HUES48 (cell line): ENCODE results near the gene TAOK3.

Experiments
- H3K27ac ChIP-seq: one replicate; pipeline ENCODE4 v1.7.0; 2013; ENCODE audit warnings: low read depth, low read length, inconsistent platforms
- H3K27me3 ChIP-seq: 2 replicates; pipeline ENCODE4 v1.6.1; 2013; ENCODE audit warnings: mild to moderate bottlenecking, low read length; ENCODE audit not compliant: control insufficient read depth, insufficient read depth
- H3K36me3 ChIP-seq: 2 replicates; pipeline ENCODE4 v1.6.1; 2013; ENCODE audit warnings: low read length; ENCODE audit not compliant: control insufficient read depth, insufficient read depth
- H3K4me1 ChIP-seq: 2 replicates; pipeline ENCODE4 v1.6.1; 2013; ENCODE audit warnings: mild to moderate bottlenecking, low read length; ENCODE audit not compliant: control insufficient read depth, insufficient read depth
- H3K4me3 ChIP-seq: 2 replicates; pipeline ENCODE4 v1.5.1; 2013; ENCODE audit warnings: mild to moderate bottlenecking, low read depth, low read length
- H3K9ac ChIP-seq: 2 replicates; pipeline ENCODE4 v1.6.1; 2013; ENCODE audit warnings: mild to moderate bottlenecking, low read depth, low read length, moderate library complexity
- H3K9me3 ChIP-seq: 2 replicates; pipeline ENCODE4 v1.6.1; 2013; ENCODE audit warnings: low read length; ENCODE audit not compliant: control insufficient read depth, insufficient read depth

TAOK3 gene

GRCh38 chr12:118193958-118194357, 178.7 kb downstream of the TAOK3 start:
- H3K9ac ChIP-seq = no peak overlapping the region
- no peak overlapping the region for H3K27ac ChIP-seq
- H3K4me3 ChIP-seq = no peak overlapping the region
- no peaks in the 10 kb centered on the region for H3K36me3 ChIP-seq
- H3K4me1 ChIP-seq = peaks cover 18% of the 10 kb centered on the region
- no peaks in the 10 kb centered on the region for H3K9me3 ChIP-seq
- H3K27me3 ChIP-seq = no peaks in the 10 kb centered on the region

- Histone ChIP-seq H3K36me3 (no peaks in the 10 kb centered on the region), H3K9me3 (no peaks in the 10 kb centered on the region), H3K4me3 (no peak overlapping the region), H3K9ac (no peak overlapping the region), H3K27ac (no peak overlapping the region), H3K27me3 (no peaks in the 10 kb centered on the region), H3K4me1 (peaks cover 22% of the 10 kb centered on the region)
These were observed 179.2 kb downstream of the TAOK3 start for GRCh38 chr12:118193477-118193876.

- H3K36me3 ChIP-seq = no peaks in the 10 kb centered on the region
- H3K4me1 ChIP-seq = peaks cover 22% of the 10 kb centered on the region
- no peaks in the 10 kb centered on the region for H3K9me3 ChIP-seq
- H3K27ac ChIP-seq = peak overlapping the region; percentile 70
- no peaks in the 10 kb centered on the region for H3K27me3 ChIP-seq
- H3K9ac ChIP-seq = no peak overlapping the region
- H3K4me3 ChIP-seq = peak overlapping the region; percentile 45; the same call in 1 of the 2 replicates
These were observed 182.4 kb downstream of the TAOK3 start for GRCh38 chr12:118190266-118190665.

- Histone ChIP-seq H3K27ac (peak overlapping the region; percentile 70), H3K36me3 (no peaks in the 10 kb centered on the region), H3K9ac (peak overlapping the region; percentile 30), H3K27me3 (no peaks in the 10 kb centered on the region), H3K4me3 (peak overlapping the region; percentile 45), H3K9me3 (no peaks in the 10 kb centered on the region), H3K4me1 (peaks cover 22% of the 10 kb centered on the region)
These were observed 182.9 kb downstream of the TAOK3 start for GRCh38 chr12:118189741-118190191.

- no peaks in the 10 kb centered on the region for H3K9me3 ChIP-seq
- no peak overlapping the region for H3K9ac ChIP-seq
- H3K4me1 ChIP-seq = peaks cover 22% of the 10 kb centered on the region
- no peak overlapping the region for H3K27ac ChIP-seq
- no peak overlapping the region for H3K4me3 ChIP-seq
- no peaks in the 10 kb centered on the region for H3K36me3 ChIP-seq
- H3K27me3 ChIP-seq = no peaks in the 10 kb centered on the region
These were observed 183.9 kb downstream of the TAOK3 start for GRCh38 chr12:118188690-118189371.

GRCh38 chr12:118187751-118188435, 184.8 kb downstream of the TAOK3 start:
- Histone ChIP-seq H3K4me1 (peaks cover 22% of the 10 kb centered on the region), H3K36me3 (no peaks in the 10 kb centered on the region), H3K4me3 (no peak overlapping the region), H3K27ac (no peak overlapping the region), H3K9me3 (no peaks in the 10 kb centered on the region), H3K27me3 (no peaks in the 10 kb centered on the region), H3K9ac (no peak overlapping the region)

GRCh38 chr12:118185602-118186397, 186.9 kb downstream of the TAOK3 start:
- H3K4me1 ChIP-seq = peaks cover 24% of the 10 kb centered on the region
- H3K9me3 ChIP-seq = no peaks in the 10 kb centered on the region
- no peaks in the 10 kb centered on the region for H3K36me3 ChIP-seq
- H3K9ac ChIP-seq = no peak overlapping the region
- H3K27me3 ChIP-seq = no peaks in the 10 kb centered on the region
- H3K4me3 ChIP-seq = no peak overlapping the region
- H3K27ac ChIP-seq = no peak overlapping the region

- H3K4me1 ChIP-seq = peaks cover 3% of the 10 kb centered on the region; the same call in 1 of the 2 replicates
- H3K36me3 ChIP-seq = no peaks in the 10 kb centered on the region
- no peaks in the 10 kb centered on the region for H3K9me3 ChIP-seq
- H3K9ac ChIP-seq = no peak overlapping the region
- H3K4me3 ChIP-seq = no peak overlapping the region
- no peaks in the 10 kb centered on the region for H3K27me3 ChIP-seq
- no peak overlapping the region for H3K27ac ChIP-seq
These were observed 189.0 kb downstream of the TAOK3 start for GRCh38 chr12:118183711-118184110.

GRCh38 chr12:118183155-118183554, 189.6 kb downstream of the TAOK3 start:
- Histone ChIP-seq H3K4me1 (peaks cover 2% of the 10 kb centered on the region; the same call in 1 of the 2 replicates), H3K9me3 (no peaks in the 10 kb centered on the region), H3K4me3 (no peak overlapping the region), H3K27ac (no peak overlapping the region), H3K36me3 (no peaks in the 10 kb centered on the region), H3K27me3 (no peaks in the 10 kb centered on the region), H3K9ac (no peak overlapping the region)

- no peak overlapping the region for H3K27ac ChIP-seq
These were observed 196.8 kb downstream of the TAOK3 start for GRCh38 chr12:118175823-118176447.

More at GRCh38 chr12:118175823-118176447, 196.8 kb downstream of the TAOK3 start:
- no peaks in the 10 kb centered on the region for H3K9me3 ChIP-seq
- no peaks in the 10 kb centered on the region for H3K4me1 ChIP-seq
- no peak overlapping the region for H3K9ac ChIP-seq
- H3K27me3 ChIP-seq = no peaks in the 10 kb centered on the region
- no peaks in the 10 kb centered on the region for H3K36me3 ChIP-seq
- no peak overlapping the region for H3K4me3 ChIP-seq
